HG03066 (cell line): Measurements from ENCODE around the gene TMPRSS11E.
"Not testable (repeated sequence)": the region's sequence is repeated elsewhere in the genome, so short reads cannot be mapped to it uniquely, and the experiment has no call there.

Source experiments
- ATAC-seq: cut with Tn5 transposase; IDR thresholded peaks from one replicate; pipeline ENCODE4 v1.9.1; 2021; ENCODE audit warnings: low read depth; ENCODE audit not compliant: unreplicated experiment

TMPRSS11E gene

GRCh38 chr4:68447201-68447600 lies at the start of gene TMPRSS11E:
Gene TMPRSS11E (plus strand): TSS chr4:68447463. CDS start chr4:68447513, 50 bp downstream.
- no peak for ATAC-seq

GRCh38 chr4:68399306-68399705 lies 48.0 kb upstream of the TMPRSS11E start:
- no peak for ATAC-seq

GRCh38 chr4:68401231-68401630 lies 46.0 kb upstream of the TMPRSS11E start:
- no peak for ATAC-seq

DNA sequence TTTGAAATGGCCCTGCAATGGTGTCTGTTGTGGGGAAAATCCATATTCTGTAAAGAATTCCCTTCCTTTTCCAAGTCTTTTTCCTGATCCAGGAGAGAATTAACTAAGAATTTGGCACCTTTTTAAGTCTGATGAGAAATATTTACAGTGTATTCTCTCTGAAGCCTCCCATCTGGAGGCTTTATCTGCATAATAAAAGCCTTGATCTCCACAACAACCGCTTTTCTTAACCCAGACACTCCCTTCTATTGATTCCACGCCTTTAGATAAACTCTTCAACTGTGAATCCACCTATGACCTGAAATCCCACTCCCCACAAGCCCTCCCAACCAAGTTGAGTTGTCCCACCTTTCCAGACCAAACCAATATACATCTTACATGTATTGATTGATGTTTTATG lies 43.1 kb upstream of the TMPRSS11E start:
- no peak for ATAC-seq

GRCh38 chr4:68405718-68406478 lies 41.4 kb upstream of the TMPRSS11E start:
- not testable (repeated sequence) for ATAC-seq

DNA sequence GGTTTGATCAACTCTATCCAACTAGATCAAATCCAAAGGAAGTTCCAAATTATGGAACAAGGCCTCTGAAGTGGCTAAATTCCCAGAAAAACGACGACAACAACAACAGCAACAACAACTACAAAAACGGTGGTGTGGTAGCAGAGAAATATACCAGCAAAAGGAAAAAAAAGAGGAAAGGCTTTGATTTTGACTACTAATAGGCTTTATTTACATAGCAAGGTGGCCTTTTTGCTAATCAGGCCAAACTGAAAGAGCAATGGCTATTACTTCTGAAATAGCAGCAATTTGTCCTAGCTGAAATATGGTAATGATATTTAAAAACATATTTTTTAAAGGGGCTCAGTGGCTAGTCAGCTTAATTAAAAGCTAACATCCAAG lies 40.8 kb upstream of the TMPRSS11E start:
- no peak for ATAC-seq

- not testable (repeated sequence) for ATAC-seq
These were observed 40.0 kb upstream of the TMPRSS11E start for GRCh38 chr4:68407015-68407867.

DNA sequence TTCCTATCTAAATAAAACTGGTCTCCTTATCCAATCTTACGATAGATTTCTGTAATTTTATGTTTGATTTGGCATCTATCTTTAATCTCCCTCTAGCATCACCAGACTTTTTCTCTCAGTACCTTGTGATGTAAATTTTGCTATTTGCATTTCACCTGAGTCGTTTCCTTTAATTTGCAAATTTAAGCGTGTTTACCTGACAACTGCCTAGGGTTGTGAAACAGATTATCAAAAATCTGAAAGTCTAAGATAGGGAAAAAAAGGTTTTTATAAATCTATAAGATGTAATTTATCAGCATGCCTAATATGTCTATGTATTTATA lies 39.4 kb upstream of the TMPRSS11E start:
- ATAC-seq: no peak

- no peak for ATAC-seq
These were observed 37.1 kb upstream of the TMPRSS11E start for GRCh38 chr4:68410149-68410548.

DNA sequence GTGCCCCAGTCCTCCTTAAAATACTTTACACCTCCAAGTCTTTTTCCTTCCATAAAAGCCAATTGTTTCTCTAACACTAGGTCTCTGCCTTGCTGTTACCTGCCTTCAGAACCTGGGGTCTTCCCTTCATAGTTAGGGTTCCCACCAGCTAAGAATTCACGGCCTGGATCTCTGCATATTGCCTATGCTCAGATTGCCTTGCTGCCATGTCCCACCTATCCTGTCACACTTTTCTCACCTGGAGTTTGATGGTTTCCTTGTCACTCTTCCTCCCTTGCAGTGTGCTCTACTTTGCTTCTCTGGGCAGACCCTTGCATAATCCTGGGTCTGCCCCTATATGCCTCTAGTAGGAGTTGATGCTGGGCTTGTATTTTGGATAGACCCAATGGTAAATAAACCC lies 36.6 kb upstream of the TMPRSS11E start:
- ATAC-seq: no peak

DNA sequence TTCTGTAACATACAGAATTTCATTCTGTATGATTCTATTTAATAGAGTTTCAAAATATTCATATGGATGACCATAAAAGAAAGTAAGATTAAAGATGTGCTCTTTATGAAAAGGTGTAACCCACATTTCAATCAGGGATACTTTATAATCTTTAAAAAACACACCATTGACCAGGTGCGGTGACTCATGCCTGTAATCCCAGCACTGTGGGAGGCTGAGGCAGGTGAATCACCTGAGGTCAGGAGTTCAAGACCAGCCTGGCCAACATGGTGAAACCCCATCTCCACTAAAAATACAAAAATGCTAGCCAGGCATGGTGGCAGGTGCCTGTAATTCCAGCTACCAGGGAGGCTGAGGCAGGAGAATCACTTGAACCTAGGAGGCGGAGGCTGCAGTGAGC lies 35.2 kb upstream of the TMPRSS11E start:
- ATAC-seq: not testable (repeated sequence)

DNA sequence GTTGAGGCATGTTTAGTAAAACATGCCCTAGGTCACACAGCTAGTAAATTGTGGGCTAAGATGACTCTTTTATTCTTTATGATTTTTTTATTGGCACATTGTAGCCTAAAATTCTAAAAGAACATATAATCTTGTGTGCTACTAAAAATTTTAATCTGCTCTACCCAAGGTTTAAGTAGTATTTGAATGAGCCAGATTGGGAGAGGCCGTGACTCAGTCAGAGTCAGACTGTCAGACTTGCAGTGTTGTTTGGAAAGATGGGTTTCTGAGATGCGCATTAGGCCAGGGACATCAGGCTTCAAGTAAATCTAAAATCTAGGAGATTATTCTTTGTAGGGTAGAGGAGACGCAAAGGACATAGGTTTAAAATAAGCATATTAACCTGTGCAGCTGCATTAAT lies 30.7 kb upstream of the TMPRSS11E start:
- no peak for ATAC-seq

DNA sequence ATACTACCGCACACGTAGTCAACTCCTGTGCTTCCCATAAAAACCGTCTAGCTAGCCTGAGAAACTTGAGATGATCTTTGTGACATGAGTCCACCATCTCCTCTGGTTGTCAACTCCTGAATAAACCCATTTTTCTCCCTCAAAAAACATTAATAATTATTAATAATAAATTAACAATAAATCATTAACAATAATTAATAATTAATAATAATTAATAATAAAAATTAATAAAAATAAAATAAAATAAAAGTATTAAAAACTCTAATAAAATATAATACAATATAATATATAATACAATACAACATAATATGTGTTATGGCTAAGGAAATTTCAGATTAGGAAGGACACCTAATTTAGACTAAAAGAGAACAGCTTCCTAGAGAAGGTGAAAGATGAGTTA lies 20.7 kb upstream of the TMPRSS11E start:
- ATAC-seq: no peak

GRCh38 chr4:68430337-68430736 lies 16.9 kb upstream of the TMPRSS11E start:
- no peak for ATAC-seq

GRCh38 chr4:68432320-68432719 lies 14.9 kb upstream of the TMPRSS11E start:
- no peak for ATAC-seq

GRCh38 chr4:68433582-68433981 lies 13.7 kb upstream of the TMPRSS11E start:
- no peak for ATAC-seq

GRCh38 chr4:68434277-68434676 lies 13.0 kb upstream of the TMPRSS11E start:
- ATAC-seq: no peak

- ATAC-seq: no peak
These were observed 12.4 kb upstream of the TMPRSS11E start for GRCh38 chr4:68434836-68435235.

DNA sequence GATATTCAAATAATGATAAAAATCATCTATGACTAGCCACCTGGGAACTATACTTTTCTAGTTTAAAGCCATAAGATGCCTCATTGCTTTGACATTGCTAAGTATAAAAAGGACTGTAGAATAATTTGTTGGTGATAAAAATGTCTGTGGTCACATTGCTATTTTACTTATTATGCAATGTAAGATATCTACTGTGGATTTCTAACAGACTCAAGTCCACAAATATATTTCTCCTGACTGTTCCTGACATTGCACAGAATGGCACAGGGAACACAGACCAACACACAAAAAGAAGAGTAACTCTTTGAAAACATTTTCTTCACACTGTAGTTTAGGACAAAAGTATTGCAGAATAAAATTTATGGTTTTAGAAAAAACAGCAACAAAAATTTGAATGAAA lies 2.2 kb upstream of the TMPRSS11E start:
- no peak for ATAC-seq

DNA sequence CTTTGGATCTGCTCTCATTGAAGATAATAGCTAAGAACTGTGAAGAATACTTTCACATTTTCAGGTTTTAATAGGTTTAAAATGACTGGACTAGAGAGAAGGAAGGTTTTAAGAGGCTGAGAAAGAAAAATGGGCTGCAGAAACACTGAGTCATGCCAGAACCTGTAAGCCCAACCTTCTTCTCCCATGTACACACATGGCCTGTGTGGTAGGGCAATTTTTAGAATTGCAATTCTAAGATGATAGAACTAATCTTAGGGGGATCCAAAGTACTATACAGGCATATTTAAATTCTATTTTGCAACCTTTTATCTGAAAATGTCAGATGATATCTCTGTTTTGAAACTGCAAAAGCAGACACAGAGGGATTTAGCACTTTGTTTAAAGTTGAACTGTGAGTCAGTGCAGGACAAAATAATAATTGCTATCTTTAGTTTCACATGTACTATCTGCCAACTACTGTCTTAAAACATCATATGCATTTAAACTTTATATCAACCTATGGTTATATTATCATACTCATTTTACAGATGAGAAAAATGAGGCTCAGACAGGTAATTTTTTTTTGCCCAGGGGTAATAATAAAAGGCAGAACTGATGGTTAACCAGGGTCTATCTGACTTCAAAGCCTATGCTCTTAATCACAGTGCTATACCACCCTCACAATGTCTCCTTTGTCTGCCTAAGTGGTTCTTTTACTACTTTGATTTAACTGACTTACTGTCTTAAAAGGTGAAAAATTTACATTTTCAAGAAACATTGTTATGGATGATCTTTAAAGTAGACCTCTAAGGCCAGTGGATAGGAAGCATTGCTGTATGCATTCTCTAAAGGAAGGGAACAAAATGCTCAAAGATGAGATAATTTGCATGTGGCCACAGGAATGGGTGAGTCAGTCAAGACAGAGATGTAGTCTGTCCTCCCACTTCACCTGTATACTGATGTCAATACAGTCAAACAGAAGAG lies 4.3 kb downstream of the TMPRSS11E start:
- ATAC-seq: peak; percentile 75

- no peak for ATAC-seq
These were observed 12.8 kb downstream of the TMPRSS11E start for GRCh38 chr4:68460085-68460484.
